ENCODE results near the gene SYNJ2.
"Not testable (repeated sequence)": the region's sequence is repeated elsewhere in the genome, so short reads cannot be mapped to it uniquely, and the experiment has no call there.

SYNJ2 gene, protein sequence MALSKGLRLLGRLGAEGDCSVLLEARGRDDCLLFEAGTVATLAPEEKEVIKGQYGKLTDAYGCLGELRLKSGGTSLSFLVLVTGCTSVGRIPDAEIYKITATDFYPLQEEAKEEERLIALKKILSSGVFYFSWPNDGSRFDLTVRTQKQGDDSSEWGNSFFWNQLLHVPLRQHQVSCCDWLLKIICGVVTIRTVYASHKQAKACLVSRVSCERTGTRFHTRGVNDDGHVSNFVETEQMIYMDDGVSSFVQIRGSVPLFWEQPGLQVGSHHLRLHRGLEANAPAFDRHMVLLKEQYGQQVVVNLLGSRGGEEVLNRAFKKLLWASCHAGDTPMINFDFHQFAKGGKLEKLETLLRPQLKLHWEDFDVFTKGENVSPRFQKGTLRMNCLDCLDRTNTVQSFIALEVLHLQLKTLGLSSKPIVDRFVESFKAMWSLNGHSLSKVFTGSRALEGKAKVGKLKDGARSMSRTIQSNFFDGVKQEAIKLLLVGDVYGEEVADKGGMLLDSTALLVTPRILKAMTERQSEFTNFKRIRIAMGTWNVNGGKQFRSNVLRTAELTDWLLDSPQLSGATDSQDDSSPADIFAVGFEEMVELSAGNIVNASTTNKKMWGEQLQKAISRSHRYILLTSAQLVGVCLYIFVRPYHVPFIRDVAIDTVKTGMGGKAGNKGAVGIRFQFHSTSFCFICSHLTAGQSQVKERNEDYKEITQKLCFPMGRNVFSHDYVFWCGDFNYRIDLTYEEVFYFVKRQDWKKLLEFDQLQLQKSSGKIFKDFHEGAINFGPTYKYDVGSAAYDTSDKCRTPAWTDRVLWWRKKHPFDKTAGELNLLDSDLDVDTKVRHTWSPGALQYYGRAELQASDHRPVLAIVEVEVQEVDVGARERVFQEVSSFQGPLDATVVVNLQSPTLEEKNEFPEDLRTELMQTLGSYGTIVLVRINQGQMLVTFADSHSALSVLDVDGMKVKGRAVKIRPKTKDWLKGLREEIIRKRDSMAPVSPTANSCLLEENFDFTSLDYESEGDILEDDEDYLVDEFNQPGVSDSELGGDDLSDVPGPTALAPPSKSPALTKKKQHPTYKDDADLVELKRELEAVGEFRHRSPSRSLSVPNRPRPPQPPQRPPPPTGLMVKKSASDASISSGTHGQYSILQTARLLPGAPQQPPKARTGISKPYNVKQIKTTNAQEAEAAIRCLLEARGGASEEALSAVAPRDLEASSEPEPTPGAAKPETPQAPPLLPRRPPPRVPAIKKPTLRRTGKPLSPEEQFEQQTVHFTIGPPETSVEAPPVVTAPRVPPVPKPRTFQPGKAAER (N-terminal part only)

DNA sequence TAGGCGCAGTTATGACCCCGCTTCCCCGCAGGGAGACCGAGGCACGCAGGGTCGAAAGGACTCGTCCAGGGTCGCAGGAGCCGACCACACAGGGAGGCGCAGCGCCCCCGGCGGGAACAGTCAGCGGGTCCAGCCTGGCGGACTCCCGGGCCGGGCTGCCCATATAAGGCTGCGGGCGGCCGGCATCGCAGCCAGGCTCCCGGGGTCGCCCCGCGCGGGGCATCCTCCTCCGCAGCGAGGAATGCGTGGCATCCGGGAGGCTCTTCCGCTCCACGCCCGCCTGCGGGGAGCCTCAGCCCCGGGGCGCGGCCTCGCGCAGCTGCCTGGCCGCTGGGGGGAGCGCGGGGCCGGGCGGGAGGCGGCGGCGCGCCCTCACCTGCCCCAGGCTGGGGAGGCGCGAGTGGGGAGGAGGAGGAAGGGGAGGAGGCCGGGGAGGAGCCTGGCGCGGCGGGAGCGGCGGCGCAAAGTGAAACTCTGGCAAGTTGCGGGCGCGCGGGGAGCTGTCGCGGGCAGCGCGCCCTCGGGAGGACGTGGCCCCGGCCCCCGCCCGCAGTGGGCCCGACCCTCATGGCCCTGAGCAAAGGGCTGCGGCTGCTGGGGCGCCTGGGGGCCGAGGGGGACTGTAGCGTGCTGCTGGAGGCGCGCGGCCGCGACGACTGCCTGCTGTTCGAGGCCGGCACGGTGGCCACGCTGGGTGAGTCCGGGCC lies at the start of gene SYNJ2:
TSS of gene SYNJ2 (plus strand) at position 469 of the 707 bp plus-strand sequence. CDS start at position 568, 99 bp downstream.
- in situ Hi-C loops (cut with MboI; ENCODE audit: low sequenced_read_pairs): no loop called here

DNA sequence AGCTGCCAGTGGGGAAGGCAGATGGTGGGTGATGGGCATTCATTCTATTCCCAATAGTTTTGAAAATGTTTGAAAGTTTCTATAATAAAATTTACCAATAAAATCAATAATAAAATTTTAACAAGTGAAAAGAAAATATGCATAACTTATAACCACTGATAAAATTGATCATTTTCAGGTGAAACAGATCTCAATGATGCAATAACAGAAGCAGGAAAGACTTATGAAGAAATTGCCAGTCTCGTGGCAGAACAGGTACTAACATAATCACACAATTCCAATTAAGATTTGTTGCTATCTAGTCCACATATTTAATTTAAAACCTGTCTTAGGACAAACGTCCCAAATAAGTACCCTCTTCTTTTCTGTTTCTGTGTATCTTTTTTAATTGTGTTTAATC lies 45.9 kb upstream of the SYNJ2 start:
- in situ Hi-C loops (cut with MboI; ENCODE audit: low sequenced_read_pairs): no loop called here

DNA sequence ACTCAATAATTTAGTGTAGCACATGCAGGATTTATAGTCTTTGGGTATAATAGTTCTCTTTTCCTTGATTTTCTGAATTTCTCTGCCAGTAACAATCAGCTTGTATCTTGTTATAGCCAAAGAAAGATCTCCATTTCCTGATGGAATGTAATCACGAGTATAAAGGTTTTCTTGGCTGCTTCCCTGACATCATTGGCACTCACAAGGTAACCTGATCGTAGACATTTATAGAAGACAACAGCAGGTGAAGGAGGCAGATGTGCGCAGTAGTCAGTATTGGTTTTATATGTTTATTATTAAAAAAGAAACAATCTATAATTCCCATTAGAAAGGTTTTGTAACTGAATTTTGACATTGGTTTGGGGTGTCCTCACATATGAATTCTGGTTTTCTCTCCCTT lies 44.3 kb upstream of the SYNJ2 start:
- in situ Hi-C loops (cut with MboI; ENCODE audit: low sequenced_read_pairs): no loop called here

DNA sequence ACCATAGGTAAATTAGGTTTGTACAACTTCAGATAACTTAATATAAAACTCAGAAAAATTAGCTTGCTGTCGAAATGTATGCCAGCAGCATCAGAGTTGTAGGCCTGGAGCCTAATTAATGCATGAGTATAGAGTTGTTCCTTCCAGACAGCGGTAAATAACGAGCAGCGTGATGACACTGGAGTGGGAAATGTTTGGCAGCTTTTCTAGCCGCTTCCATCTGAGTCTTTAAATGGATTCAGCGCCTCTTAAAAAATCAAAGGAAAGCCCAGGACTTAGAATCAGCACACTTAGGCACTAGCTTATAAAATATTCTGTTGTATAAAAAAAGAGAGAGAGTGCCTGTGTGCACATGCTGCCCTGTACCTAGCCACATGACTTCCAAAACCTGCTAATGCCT lies 43.7 kb upstream of the SYNJ2 start:
- in situ Hi-C loops (cut with MboI; ENCODE audit: low sequenced_read_pairs): no loop called here

DNA sequence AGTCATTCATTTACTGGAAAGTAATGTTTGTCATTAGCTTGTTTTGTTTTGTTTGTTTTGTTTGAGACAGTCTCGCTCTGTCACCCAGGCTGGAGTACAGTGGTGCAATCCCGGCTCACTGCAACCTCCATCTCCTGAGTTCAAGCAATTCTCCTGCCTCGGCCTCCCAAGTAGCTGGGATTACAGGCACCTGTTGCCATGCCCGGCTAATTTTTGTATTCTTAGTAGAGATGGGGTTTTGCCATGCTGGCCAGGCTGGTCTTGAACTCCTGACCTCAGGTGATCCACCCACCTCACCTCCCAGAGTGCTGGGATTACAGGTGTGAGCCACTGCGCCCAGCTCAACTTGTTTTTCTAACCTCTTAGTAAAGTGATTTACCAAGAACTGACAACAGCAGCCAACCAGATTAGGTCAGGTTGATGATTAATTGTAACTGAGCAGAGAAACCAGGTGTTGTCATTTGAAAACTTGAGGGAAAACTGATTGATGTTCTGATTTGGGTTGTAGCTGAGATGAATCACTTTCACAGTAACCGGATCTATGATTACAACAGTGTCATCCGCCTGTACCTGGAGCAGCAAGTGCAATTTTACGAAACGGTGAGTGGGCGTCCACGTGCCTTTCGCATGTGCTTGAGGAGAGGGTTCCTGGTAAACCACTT lies 41.2 kb upstream of the SYNJ2 start:
- in situ Hi-C loops (cut with MboI; ENCODE audit: low sequenced_read_pairs): not testable (repeated sequence)

DNA sequence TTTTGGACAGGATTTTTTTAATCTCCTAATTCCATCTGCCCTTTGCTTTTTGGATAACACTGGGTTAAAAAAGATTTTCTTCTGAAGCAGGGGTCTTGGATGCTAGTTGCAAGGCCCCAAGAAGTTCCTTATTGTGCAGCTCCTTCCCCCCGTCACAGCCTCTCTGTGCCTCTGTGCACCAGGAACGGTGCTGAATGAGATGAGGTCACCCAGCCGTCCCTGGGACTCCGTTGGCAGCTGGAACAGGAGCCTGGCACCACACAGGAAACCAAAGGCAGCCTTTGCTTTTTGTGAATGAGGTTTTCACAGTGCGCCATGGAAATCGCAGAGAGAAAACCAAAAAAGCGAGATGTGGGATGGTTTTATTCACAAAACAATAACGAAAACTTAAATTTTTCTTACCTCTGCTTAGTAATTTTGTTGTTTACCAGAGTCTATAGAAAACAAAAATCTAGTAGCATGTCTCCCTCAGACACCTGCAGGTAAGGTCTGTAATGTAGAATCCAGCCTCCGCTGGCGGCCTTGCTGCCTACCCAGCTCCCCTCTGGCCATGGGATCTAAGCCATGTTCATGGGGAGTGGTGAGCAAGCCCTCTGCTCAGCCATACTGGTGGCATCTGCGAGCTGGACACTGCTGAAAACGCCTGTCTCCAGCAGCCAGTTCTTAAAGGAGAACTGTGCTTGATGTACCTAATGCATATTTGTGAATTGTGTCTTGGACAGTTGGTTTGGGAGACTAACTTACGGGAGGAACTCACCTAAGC lies 40.4 kb upstream of the SYNJ2 start:
- in situ Hi-C loops (cut with MboI; ENCODE audit: low sequenced_read_pairs): no loop called here

DNA sequence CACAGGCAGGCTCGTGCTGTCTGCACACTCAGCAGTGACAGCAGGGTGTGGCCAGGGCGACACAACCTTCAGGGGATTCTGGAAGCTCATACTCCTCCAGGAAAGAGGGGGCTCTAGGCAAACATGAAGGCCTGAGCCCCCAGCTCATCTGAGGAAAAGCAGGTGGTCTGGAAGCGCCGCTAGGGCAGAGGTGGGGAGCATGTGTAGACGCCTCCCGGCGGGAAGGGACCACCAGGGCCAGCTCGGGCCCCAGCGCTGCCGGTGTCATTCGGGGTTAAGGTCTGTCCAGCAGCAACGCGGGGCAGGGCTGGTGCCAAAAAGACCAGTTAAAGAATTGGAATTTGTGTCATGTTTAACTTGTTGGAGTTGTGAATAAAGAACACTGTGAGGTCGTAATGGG lies 39.3 kb upstream of the SYNJ2 start:
- in situ Hi-C loops (cut with MboI; ENCODE audit: low sequenced_read_pairs): no loop called here

DNA sequence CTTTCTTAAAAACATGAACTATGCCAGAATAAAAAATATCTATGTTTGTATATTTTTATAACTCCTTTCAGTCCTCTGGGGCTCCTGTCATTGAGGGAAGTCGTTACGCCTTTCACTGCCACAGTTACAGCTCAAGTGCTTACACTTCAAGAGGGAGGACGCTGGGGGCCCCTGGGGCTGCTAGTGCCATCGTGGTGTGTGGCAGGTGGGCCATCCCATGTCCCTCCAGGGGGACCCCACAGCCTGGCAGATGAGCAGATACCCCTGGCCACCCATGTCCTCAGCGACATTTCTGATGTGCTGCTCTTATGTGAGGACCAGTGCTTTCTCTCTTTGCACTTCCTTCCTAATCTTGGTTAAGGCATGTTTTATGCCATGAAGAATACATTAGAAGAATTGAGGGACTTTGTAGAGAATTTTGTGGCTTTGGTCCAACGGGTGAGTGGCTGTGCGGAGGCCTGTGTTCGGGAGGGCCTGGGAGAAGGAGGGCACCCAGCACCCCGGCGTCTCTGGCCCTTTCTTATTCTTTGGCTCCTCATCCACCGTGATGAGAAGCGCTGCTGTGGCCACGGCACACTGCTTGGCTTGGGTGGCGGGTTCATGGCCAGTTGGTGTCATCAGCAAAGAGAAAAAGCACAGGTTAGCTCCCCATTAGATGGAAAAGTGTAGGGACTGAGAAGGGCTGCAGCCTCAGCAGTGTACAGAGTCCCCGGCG lies 38.3 kb upstream of the SYNJ2 start:
- in situ Hi-C loops (cut with MboI; ENCODE audit: low sequenced_read_pairs): no loop called here

DNA sequence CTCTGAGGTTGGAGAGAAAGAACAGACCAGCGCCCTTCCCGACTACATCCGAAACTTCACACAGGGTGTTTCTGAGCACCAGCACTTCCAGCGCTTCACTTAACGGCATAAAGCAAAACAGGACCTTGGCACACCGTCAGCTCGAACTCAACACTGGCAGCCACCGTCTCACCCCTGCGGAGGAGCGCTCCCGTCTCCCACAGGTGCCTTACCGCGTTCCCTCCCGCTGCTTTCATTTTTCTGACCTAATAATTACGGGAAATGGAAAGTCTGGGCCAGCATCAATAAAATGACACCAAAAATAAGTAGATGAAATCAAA lies 37.7 kb upstream of the SYNJ2 start:
- in situ Hi-C loops (cut with MboI; ENCODE audit: low sequenced_read_pairs): no loop called here

DNA sequence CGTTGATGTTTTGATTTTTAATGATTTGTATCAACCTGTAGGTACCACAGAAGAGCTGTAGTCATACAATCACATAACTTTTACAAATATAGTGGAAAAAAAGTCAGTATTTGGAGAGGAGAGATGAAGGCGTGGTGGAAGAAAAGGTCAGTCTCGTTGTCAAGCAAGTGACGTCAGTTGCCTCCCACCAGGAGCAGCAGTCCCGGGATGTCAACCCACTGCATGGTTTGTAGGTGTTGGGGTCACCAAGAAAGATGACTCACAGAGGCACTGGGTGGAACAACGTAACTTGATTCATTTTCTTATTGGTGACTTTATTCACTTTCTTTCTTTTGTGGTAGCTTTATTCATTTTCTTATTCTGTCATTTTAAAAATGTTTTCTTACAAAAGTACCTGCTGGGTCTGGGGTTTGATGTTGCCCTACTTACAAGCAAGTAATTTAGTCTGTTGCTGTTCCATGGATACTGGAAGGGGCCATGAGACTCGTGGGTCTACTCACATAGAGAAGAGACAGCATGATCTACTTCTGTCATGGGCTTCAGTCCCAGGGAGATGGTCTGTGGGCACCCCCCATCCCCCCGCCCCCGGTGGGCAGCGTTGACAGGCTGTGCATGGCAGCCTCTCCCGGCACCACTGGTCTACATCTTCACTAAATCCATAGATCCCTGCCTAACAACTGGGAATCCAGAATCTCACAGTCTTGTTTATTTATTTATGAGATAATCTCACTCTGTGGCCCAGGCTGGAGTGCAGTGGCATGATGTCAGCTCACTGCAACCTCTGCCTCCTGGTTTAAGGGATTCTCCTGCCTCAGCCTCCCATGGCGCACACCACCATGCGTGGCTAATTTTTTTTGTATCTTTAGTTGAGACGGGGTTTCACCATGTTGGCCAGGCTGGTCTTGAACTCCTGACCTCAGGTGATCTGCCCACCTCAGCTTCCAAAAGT lies 36.4 kb upstream of the SYNJ2 start:
- in situ Hi-C loops (cut with MboI; ENCODE audit: low sequenced_read_pairs): no loop called here

DNA sequence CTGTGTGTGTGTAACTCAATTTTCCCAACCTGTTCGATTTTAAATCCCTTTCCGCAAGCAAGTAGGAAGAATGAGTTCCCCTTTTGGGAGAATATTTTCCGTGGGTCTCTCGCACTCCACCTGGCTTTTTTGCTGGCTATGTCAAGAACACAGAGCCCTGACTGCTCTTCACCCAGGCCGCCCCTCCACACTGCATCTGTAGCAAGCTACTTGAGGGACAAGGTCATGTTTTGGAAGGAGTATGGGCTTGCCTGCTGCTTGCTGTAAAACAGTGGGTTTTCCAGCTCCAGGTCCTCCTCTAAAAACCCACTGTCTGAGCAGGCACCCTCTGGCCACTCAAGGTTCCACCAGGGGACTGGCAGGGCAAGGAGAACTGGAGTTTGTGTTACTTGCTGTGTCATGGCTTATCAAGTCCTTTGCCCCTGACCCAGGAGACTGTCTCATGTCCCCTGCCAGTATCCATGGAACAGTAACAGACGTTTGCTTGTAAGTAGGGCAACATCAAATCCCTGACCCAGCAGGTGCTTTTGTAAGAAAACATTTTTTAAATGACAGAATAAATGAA lies 35.5 kb upstream of the SYNJ2 start:
- in situ Hi-C loops (cut with MboI; ENCODE audit: low sequenced_read_pairs): no loop called here

DNA sequence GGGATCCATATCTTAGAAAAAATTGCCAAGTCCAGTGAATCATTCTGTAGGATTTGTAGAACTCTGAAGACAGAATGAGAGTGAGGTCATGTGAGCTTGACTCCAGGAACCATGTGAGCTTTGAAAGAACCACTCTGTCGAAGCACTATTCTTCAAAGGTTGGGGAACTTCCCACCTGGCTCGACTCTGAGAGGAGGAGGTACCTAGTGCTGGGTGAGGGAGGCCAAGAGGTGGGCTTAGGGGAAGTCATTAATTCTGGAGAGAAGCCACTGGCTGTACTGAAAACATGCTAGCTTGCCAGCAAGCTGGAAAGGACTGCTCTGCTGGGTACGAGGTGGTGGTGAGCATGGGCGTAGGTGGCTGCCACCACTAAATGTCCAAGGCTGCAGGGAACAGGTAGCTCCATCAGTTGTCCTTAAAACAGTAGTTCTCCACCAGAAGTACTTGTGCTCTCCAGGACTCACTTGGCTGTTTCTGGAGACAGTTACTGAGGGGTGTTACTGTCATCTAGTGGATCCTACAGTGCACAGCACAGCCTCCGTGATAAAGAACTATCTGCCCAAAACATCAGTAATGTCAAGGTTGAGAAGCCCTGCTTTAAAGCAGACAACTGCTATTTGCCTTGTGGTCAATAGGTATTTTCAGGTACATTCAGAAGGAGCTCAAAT lies 34.7 kb upstream of the SYNJ2 start:
- in situ Hi-C loops (cut with MboI; ENCODE audit: low sequenced_read_pairs): no loop called here

DNA sequence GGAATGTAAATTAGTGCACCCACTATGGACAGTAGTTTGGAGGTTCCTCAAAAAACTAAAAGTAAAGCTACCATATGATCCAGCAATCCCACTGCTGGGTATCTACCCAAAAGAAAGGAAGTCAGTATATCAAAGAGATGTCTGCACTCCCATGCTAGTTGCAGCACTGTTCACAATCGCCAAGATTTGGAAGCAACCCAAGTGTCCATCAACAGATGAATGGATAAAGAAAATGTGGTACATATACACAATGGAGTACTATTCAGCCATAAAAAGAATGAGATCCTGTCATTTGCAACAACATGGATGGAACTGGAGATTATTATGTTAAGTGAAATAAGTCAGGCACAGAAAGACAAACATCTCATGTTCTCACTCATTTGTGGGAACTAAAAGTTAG lies 30.8 kb upstream of the SYNJ2 start:
- in situ Hi-C loops (cut with MboI; ENCODE audit: low sequenced_read_pairs): not testable (repeated sequence)

DNA sequence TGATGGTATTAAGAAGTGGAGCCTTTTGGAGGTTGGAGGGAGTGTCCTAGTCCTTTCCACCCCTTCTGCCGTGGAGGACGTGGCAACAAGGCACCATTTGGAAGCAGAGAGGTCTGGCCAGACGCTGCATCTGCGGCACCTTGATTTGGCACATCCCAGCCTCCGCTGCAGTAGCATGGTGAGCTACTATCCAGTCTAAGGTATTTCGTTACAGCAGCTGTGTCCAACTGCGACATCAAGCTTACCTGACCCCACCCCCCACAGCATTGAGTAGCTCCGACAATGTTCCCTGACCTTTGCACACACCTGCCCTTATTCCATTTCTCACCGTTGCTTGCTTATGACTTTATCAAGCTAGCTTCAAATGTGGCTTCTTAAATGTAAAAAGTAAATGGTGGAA lies 29.8 kb upstream of the SYNJ2 start:
- in situ Hi-C loops (cut with MboI; ENCODE audit: low sequenced_read_pairs): no loop called here

DNA sequence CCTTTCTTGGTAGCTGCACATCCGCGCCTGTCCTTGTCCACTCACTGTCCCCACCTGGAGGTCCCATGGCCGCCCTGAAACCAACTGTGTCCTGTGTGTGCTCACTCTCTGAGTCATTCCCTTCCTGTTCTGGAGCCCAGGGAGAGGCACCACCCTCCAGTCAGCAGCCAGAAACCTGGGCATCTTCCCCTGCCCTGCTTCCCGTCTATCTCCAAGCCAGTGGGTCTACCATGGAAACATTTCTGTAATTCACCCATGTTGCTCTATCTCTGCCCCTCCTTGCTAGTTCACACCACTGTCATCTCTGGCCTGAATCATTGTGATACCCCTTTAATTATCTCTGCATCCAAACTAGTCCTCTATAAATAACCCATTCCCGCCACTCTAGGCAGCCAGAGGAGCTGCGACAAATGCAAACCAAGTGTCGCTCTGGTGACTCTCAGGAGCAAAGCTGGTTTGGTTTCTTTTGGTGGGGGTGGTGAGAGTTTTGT lies 28.8 kb upstream of the SYNJ2 start:
- in situ Hi-C loops (cut with MboI; ENCODE audit: low sequenced_read_pairs): no loop called here

DNA sequence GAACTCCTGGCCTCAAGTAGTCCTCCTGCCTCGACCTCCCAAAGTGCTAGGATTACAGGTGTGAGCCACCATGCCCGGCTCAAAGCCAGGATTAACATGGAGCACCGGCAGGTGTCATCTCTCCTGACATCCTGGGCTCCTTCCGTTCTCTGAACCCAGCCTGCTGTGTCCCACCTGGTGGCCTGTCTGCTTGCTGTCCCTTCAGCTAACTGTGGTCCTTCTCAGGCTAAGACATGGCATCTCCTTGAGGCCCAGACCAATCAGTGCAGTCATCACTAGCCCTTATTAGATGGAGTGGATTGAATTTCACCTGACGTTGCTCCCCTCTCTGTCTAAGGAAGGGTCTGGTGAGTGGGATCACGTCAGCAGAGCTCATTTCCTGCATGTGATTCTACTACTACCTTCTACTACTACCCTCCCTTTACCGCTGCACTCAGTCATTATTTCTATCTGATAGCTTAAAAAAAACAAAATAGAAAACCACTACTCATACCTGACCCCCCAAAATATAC lies 28.0 kb upstream of the SYNJ2 start:
- in situ Hi-C loops (cut with MboI; ENCODE audit: low sequenced_read_pairs): no loop called here
